HEK293T (cell line): ENCODE results near the gene PTEN.
A peak's percentile ranks its signal among the peaks of the same experiment; 100 is the strongest.
"Not testable (repeated sequence)": the region's sequence is repeated elsewhere in the genome, so short reads cannot be mapped to it uniquely, and the experiment has no call there.

Experiments used
- CTCF ChIA-PET: fragments of 350-600 bp; formaldehyde crosslinking; extraction: SDS; loops from one replicate; lab custom pipeline; 2021; ENCODE audit warnings: antibody characterized with exemption, inconsistent platforms; lab: Yijun Ruan, JAX
- POLR2A ChIA-PET: fragments of 350-600 bp; formaldehyde crosslinking; extraction: SDS; loops from one replicate; lab custom pipeline; 2020; ENCODE audit warnings: antibody characterized with exemption, inconsistent platforms; lab: Yijun Ruan, JAX
- DNase-seq: peaks from one replicate; pipeline ENCODE4 v3.0.0; 2012; ENCODE audit warnings: mixed read lengths; ENCODE audit errors: extremely low spot score
- ARNT ChIP-seq: fragments of 450-650 bp; IDR thresholded peaks from 2 replicates; pipeline ENCODE4 v1.6.1; 2017; ENCODE audit warnings: mild to moderate bottlenecking
- BHLHE40 ChIP-seq: fragments of 450-650 bp; IDR thresholded peaks from 2 replicates; pipeline ENCODE4 v1.6.1; 2016; ENCODE audit warnings: mild to moderate bottlenecking, moderate library complexity, borderline replicate concordance
- CTBP1 ChIP-seq: fragments of 450-650 bp; IDR thresholded peaks from 2 replicates; pipeline ENCODE4 v1.6.1; 2016; ENCODE audit warnings: borderline replicate concordance
- ELF4 ChIP-seq: fragments of 450-650 bp; IDR thresholded peaks from 2 replicates; pipeline ENCODE4 v1.6.1; 2017; ENCODE audit warnings: antibody characterized with exemption
- FOXA1 ChIP-seq: fragments of 450-650 bp; IDR thresholded peaks from 2 replicates; pipeline ENCODE4 v1.6.1; 2016; ENCODE audit warnings: mild to moderate bottlenecking
- FOXK2 ChIP-seq: fragments of 450-650 bp; IDR thresholded peaks from 2 replicates; pipeline ENCODE4 v1.6.1; 2016; ENCODE audit warnings: mild to moderate bottlenecking
- FOXM1 ChIP-seq: fragments of 450-650 bp; IDR thresholded peaks from 2 replicates; pipeline ENCODE4 v1.6.1; 2017; ENCODE audit warnings: mild to moderate bottlenecking, borderline replicate concordance
- HDGF ChIP-seq: fragments of 450-650 bp; IDR thresholded peaks from 2 replicates; pipeline ENCODE4 v1.6.1; 2017; ENCODE audit warnings: antibody characterized with exemption, borderline replicate concordance
- L3MBTL2 ChIP-seq: fragments of 450-650 bp; conservative IDR thresholded peaks from 2 replicates; pipeline ENCODE4 v1.6.1; 2016; ENCODE audit warnings: mild to moderate bottlenecking
- LEF1 ChIP-seq: fragments of 450-650 bp; IDR thresholded peaks from 2 replicates; pipeline ENCODE4 v1.6.1; 2017; ENCODE audit warnings: mild to moderate bottlenecking, borderline replicate concordance
- NFRKB ChIP-seq: fragments of 450-650 bp; IDR thresholded peaks from 2 replicates; pipeline ENCODE4 v1.6.1; 2016; ENCODE audit warnings: mild to moderate bottlenecking, moderate library complexity
- PKNOX1 ChIP-seq: fragments of 450-650 bp; IDR thresholded peaks from 2 replicates; pipeline ENCODE4 v1.6.1; 2016
- SP1 ChIP-seq: fragments of 450-650 bp; IDR thresholded peaks from 2 replicates; pipeline ENCODE4 v1.6.1; 2017
- SUZ12 ChIP-seq: fragments of 450-650 bp; IDR thresholded peaks from 2 replicates; pipeline ENCODE4 v1.6.1; 2016; ENCODE audit warnings: mild to moderate bottlenecking
- TARDBP ChIP-seq: fragments of 450-650 bp; IDR thresholded peaks from 2 replicates; pipeline ENCODE4 v1.6.1; 2016
- ZNF384 ChIP-seq: fragments of 450-650 bp; IDR thresholded peaks from 2 replicates; pipeline ENCODE4 v1.6.1; 2016

PTEN gene

GRCh38 chr10:87878664-87879459 is 15.4 kb downstream of the PTEN start:
- peak; percentile 89; the same call in 1 of the 2 replicates for TF ChIP-seq CTBP1
- TF ChIP-seq HDGF = no peak
- no peak for TF ChIP-seq BHLHE40
- TF ChIP-seq ZNF384 = no peak
- no peak for TF ChIP-seq SUZ12
- TF ChIP-seq FOXK2 = no peak
- TF ChIP-seq FOXA1 = peak; percentile 78
- ChIA-PET POLR2A (interaction anchor here (1.2 kb wide), 1 partner anchor 17 kb away, joined by 4 read pairs; no protein-coding TSS in a partner anchor), CTCF (no interaction called here)
- peak; percentile 28 for DNase-seq

DNA sequence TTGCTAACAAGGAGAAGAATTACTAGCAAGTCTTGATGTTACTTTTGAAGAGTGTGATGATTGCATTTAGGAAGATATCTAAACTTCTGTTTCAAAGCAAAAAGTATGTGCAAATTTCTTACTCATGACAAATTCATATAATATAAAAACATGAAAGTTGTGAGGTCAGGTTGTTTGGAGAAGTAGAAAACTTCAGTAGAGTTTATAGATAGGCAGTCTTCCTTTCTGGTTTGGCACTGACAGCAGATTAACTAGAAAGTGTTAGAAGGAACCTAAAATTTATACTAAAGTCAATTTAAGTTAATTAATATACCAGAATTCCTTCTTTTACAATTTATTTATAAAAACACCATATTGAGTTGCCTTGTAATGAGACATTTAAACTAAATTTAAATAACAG is 16.9 kb downstream of the PTEN start:
- POLR2A ChIA-PET = no interaction called here
- no peak for DNase-seq
- TF ChIP-seq FOXA1 = no peak
- no peak for TF ChIP-seq FOXM1
- no peak for TF ChIP-seq SP1
- no peak for TF ChIP-seq HDGF
- no peak for TF ChIP-seq CTBP1
- TF ChIP-seq LEF1 = no peak
- no peak for TF ChIP-seq PKNOX1
- no peak for TF ChIP-seq BHLHE40
- no peak for TF ChIP-seq ARNT
- TF ChIP-seq L3MBTL2 = no peak
- TF ChIP-seq SUZ12 = no peak
- TF ChIP-seq NFRKB = no peak
- no peak for TF ChIP-seq TARDBP
- no peak for TF ChIP-seq ELF4
- no peak for TF ChIP-seq ZNF384
- no peak for TF ChIP-seq FOXK2
- CTCF ChIA-PET = no interaction called here

GRCh38 chr10:87881373-87882059 is 18.1 kb downstream of the PTEN start:
- CTCF ChIA-PET, POLR2A ChIA-PET, DNase-seq: not testable (repeated sequence)

GRCh38 chr10:87882555-87883294 is 19.3 kb downstream of the PTEN start:
- DNase-seq = no peak
- ChIA-PET POLR2A (interaction anchor here (0.6 kb wide), 1 partner anchor 19 kb away, joined by 3 read pairs; the partner anchor contains the start of genes KLLN and PTEN), CTCF (no interaction called here)
- TF ChIP-seq ZNF384 = no peak
- TF ChIP-seq ELF4 = no peak
- no peak for TF ChIP-seq FOXA1

GRCh38 chr10:87886635-87887034 is 23.2 kb downstream of the PTEN start:
- TF ChIP-seq FOXA1 = no peak
- no peak for TF ChIP-seq PKNOX1
- no peak for TF ChIP-seq ELF4
- no peak for TF ChIP-seq CTBP1
- TF ChIP-seq FOXM1 = no peak
- TF ChIP-seq SUZ12 = no peak
- TF ChIP-seq TARDBP = no peak
- ChIA-PET CTCF (no interaction called here), POLR2A (no interaction called here)
- DNase-seq = no peak

GRCh38 chr10:87887146-87887545 is 23.7 kb downstream of the PTEN start:
- POLR2A ChIA-PET = no interaction called here
- CTCF ChIA-PET = no interaction called here
- TF ChIP-seq CTBP1 = no peak
- no peak for TF ChIP-seq PKNOX1
- no peak for TF ChIP-seq L3MBTL2
- no peak for TF ChIP-seq FOXM1
- no peak for TF ChIP-seq LEF1
- TF ChIP-seq FOXK2 = no peak
- TF ChIP-seq ARNT = no peak
- no peak for TF ChIP-seq ELF4
- TF ChIP-seq BHLHE40 = no peak
- no peak for TF ChIP-seq NFRKB
- TF ChIP-seq SUZ12 = no peak
- no peak for TF ChIP-seq SP1
- no peak for TF ChIP-seq TARDBP
- TF ChIP-seq ZNF384 = no peak
- TF ChIP-seq FOXA1 = no peak
- no peak for TF ChIP-seq HDGF
- no peak for DNase-seq
